ENCODE results near the gene ZNF208. TPM values are rescaled to one million over a fixed set of nuclear protein-coding genes. Genes with fewer than 3 reads are reported as not detected.
"Not testable (repeated sequence)": the region's sequence is repeated elsewhere in the genome, so short reads cannot be mapped to it uniquely, and the experiment has no call there.

The ZNF208 gene
- total RNA-seq = 6.3 TPM
- long read RNA-seq, partial matches to known transcripts = 0 of 1 reads
- long read RNA-seq, other reads (novel, unspliced or antisense) = 1 of 1 reads

GRCh38 chr19:22010437-22011143 lies at the start of gene ZNF208:
ZNF208 (minus strand) TSS chr19:22010943; CDS start chr19:22010794, 149 bp downstream.
- intact Hi-C loops (cut with DNase I); H3K27me3 ChIP-seq; H3K4me1 ChIP-seq; H3K27ac ChIP-seq; H3K9me3 ChIP-seq; DNase-seq; H3K36me3 ChIP-seq: not testable (repeated sequence)
- peak; percentile 41 for ATAC-seq
- peak within 1 kb of the TSS; percentile 36 for H3K4me3 ChIP-seq

- H3K9me3 ChIP-seq = no peaks in the 10 kb centered on the region
- DNase-seq (no peak), ATAC-seq (peak; percentile 45)
- no peak for TF ChIP-seq CTCF (IDR thresholded peaks at IDR 0.05)
- intact Hi-C loops (cut with DNase I) = no loop called here
- H3K27ac ChIP-seq = no peak overlapping the region
- H3K4me3 ChIP-seq = peak overlapping the region; percentile 54
- H3K4me1 ChIP-seq = no peaks in the 10 kb centered on the region
- no peaks in the 10 kb centered on the region for H3K27me3 ChIP-seq
- H3K36me3 ChIP-seq = no peaks in the 10 kb centered on the region
Observed at GRCh38 chr19:22052644-22053013, 41.9 kb upstream of the ZNF208 start.

GRCh38 chr19:22041151-22041550 lies 30.4 kb upstream of the ZNF208 start:
- H3K9me3 ChIP-seq; H3K27me3 ChIP-seq; DNase-seq; H3K4me1 ChIP-seq; H3K36me3 ChIP-seq; ATAC-seq; intact Hi-C loops (cut with DNase I); H3K4me3 ChIP-seq; H3K27ac ChIP-seq: not testable (repeated sequence)

GRCh38 chr19:22030680-22031079 lies 19.9 kb upstream of the ZNF208 start:
- H3K9me3 ChIP-seq = no peaks in the 10 kb centered on the region
- TF ChIP-seq CTCF (IDR thresholded peaks at IDR 0.05) = no peak
- H3K4me3 ChIP-seq = no peak overlapping the region
- DNase-seq = no peak
- H3K27me3 ChIP-seq = no peaks in the 10 kb centered on the region
- no peaks in the 10 kb centered on the region for H3K36me3 ChIP-seq
- intact Hi-C loops (cut with DNase I) = no loop called here
- H3K27ac ChIP-seq = no peak overlapping the region
- H3K4me1 ChIP-seq = no peaks in the 10 kb centered on the region
- no peak for ATAC-seq

- ATAC-seq (no peak), DNase-seq (no peak)
- Histone ChIP-seq H3K9me3 (no peaks in the 10 kb centered on the region), H3K4me1 (no peaks in the 10 kb centered on the region), H3K36me3 (no peaks in the 10 kb centered on the region), H3K27me3 (no peaks in the 10 kb centered on the region), H3K27ac (no peak overlapping the region), H3K4me3 (no peak overlapping the region)
- no peak for TF ChIP-seq CTCF (IDR thresholded peaks at IDR 0.05)
- intact Hi-C loops (cut with DNase I) = no loop called here
Observed at GRCh38 chr19:22026687-22027086, 15.9 kb upstream of the ZNF208 start.

GRCh38 chr19:22025539-22025938 lies 14.8 kb upstream of the ZNF208 start:
- H3K36me3 ChIP-seq; intact Hi-C loops (cut with DNase I); ATAC-seq; DNase-seq; H3K27ac ChIP-seq; H3K9me3 ChIP-seq; H3K27me3 ChIP-seq; H3K4me1 ChIP-seq; H3K4me3 ChIP-seq: not testable (repeated sequence)

GRCh38 chr19:21970466-21970865 lies 40.3 kb downstream of the ZNF208 start:
- no peak for TF ChIP-seq CTCF (IDR thresholded peaks at IDR 0.05)
- H3K36me3 ChIP-seq = no peaks in the 10 kb centered on the region
- no peaks in the 10 kb centered on the region for H3K4me1 ChIP-seq
- no peak for ATAC-seq
- DNase-seq = no peak
- H3K9me3 ChIP-seq = peaks cover 56% of the 10 kb centered on the region
- no peaks in the 10 kb centered on the region for H3K27me3 ChIP-seq
- H3K27ac ChIP-seq = no peak overlapping the region
- no peak overlapping the region for H3K4me3 ChIP-seq
- intact Hi-C loops (cut with DNase I) = no loop called here
